MM.1S (cell line): ENCODE results near the gene GAS7.

ENCODE experiments used
- DNase-seq: peaks from one replicate; pipeline ENCODE4 v3.0.0-alpha.2; 2015
- H2AFZ ChIP-seq: fragments of 300-600 bp; sonication (generic); 2 replicates; pipeline ENCODE4 v1.6.0; 2016; ENCODE audit warnings: antibody characterized with exemption, low read length
- H3F3A ChIP-seq: fragments of 300-600 bp; sonication (generic); 2 replicates; pipeline ENCODE4 v1.6.1; 2016; ENCODE audit warnings: mild to moderate bottlenecking, antibody characterized with exemption, low read length, moderate library complexity, mixed read lengths; ENCODE audit not compliant: insufficient read depth
- H3K27ac ChIP-seq: fragments of 300-600 bp; sonication (generic); 2 replicates; pipeline ENCODE4 v1.5.1; 2016; ENCODE audit warnings: mild to moderate bottlenecking, low read length
- H3K27me3 ChIP-seq: fragments of 300-600 bp; sonication (generic); replicated peaks from 2 replicates; pipeline ENCODE4 v1.6.0; 2016; ENCODE audit warnings: low read length; ENCODE audit not compliant: insufficient read depth
- H3K36me3 ChIP-seq: fragments of 300-600 bp; sonication (generic); replicated peaks from 2 replicates; pipeline ENCODE4 v1.6.1; 2016; ENCODE audit warnings: mild to moderate bottlenecking, low read length, mixed read lengths; ENCODE audit not compliant: insufficient read depth
- H3K4me1 ChIP-seq: fragments of 300-600 bp; sonication (generic); 2 replicates; pipeline ENCODE4 v1.6.1; 2016; ENCODE audit warnings: low read length, mixed read lengths
- H3K4me2 ChIP-seq: fragments of 300-600 bp; sonication (generic); 2 replicates; pipeline ENCODE4 v1.6.0; 2016; ENCODE audit warnings: low read depth, low read length
- H3K4me3 ChIP-seq: fragments of 300-600 bp; sonication (generic); 2 replicates; pipeline ENCODE4 v1.5.1; 2016; ENCODE audit warnings: low read length, mixed read lengths
- H3K79me2 ChIP-seq: fragments of 300-600 bp; sonication (generic); 2 replicates; pipeline ENCODE4 v1.6.1; 2016; ENCODE audit warnings: mixed run types, low read length, mixed read lengths
- H3K9ac ChIP-seq: fragments of 300-600 bp; sonication (generic); 2 replicates; pipeline ENCODE4 v1.6.1; 2016; ENCODE audit warnings: low read length, mixed read lengths
- H3K9me2 ChIP-seq: fragments of 300-600 bp; sonication (generic); replicated peaks from 2 replicates; pipeline ENCODE4 v1.6.1; 2016; ENCODE audit warnings: mild to moderate bottlenecking, low read length, mixed read lengths; ENCODE audit not compliant: insufficient read depth
- H3K9me3 ChIP-seq: fragments of 300-600 bp; sonication (generic); replicated peaks from 2 replicates; pipeline ENCODE4 v1.6.1; 2016; ENCODE audit warnings: mild to moderate bottlenecking, low read length, mixed read lengths; ENCODE audit not compliant: insufficient read depth
- H4K20me1 ChIP-seq: fragments of 300-600 bp; sonication (generic); 2 replicates; pipeline ENCODE4 v1.6.1; 2016; ENCODE audit warnings: mild to moderate bottlenecking, low read length, moderate library complexity, mixed read lengths; ENCODE audit not compliant: insufficient read depth
- CTCF ChIP-seq: fragments of 300-600 bp; sonication (generic); IDR thresholded peaks from 2 replicates; pipeline ENCODE4 v1.5.1; 2016; ENCODE audit warnings: antibody characterized with exemption, low read length, mixed read lengths
- EZH2 ChIP-seq: fragments of 300-600 bp; sonication (generic); optimal IDR thresholded peaks from 2 replicates; pipeline ENCODE3; 2017; ENCODE audit warnings: low read depth, mild to moderate bottlenecking, antibody characterized with exemption, low read length, mixed read lengths
- EZH2phosphoT487 ChIP-seq: fragments of 300-600 bp; sonication (generic); IDR thresholded peaks from 2 replicates; pipeline ENCODE4 v1.6.1; 2018; ENCODE audit warnings: antibody characterized with exemption, low read length

Gene GAS7

GRCh38 chr17:10195090-10195805 is 3.2 kb downstream of the GAS7 start:
- no peaks in the 10 kb centered on the region for H4K20me1 ChIP-seq
- no peaks in the 10 kb centered on the region for H3K9me3 ChIP-seq
- H3K27me3 ChIP-seq: no peaks in the 10 kb centered on the region
- DNase-seq: no peak
- no peaks in the 10 kb centered on the region for H3K36me3 ChIP-seq
- no peak overlapping the region for H3K27ac ChIP-seq
- no peaks in the 10 kb centered on the region for H3K4me1 ChIP-seq
- no peaks in the 10 kb centered on the region for H3K79me2 ChIP-seq
- TF ChIP-seq EZH2phosphoT487 (no peak), EZH2 (no peak), CTCF (no peak)
- H3K4me3 ChIP-seq: no peak overlapping the region
- H3K9ac ChIP-seq: no peak overlapping the region
- H3K4me2 ChIP-seq: no peak overlapping the region
- no peak overlapping the region for H2AFZ ChIP-seq
- H3K9me2 ChIP-seq: no peaks in the 10 kb centered on the region
- H3F3A ChIP-seq: no peaks in the 10 kb centered on the region

- H2AFZ ChIP-seq: no peak overlapping the region
- no peak overlapping the region for H3K4me3 ChIP-seq
- H3K4me1 ChIP-seq: no peaks in the 10 kb centered on the region
- no peak overlapping the region for H3K4me2 ChIP-seq
- no peaks in the 10 kb centered on the region for H3K27me3 ChIP-seq
- TF ChIP-seq CTCF (no peak), EZH2phosphoT487 (no peak), EZH2 (no peak)
- no peaks in the 10 kb centered on the region for H3K79me2 ChIP-seq
- H3K9me2 ChIP-seq: no peaks in the 10 kb centered on the region
- DNase-seq: no peak
- H3F3A ChIP-seq: no peaks in the 10 kb centered on the region
- H4K20me1 ChIP-seq: no peaks in the 10 kb centered on the region
- H3K9me3 ChIP-seq: no peaks in the 10 kb centered on the region
- H3K9ac ChIP-seq: no peak overlapping the region
- H3K36me3 ChIP-seq: no peaks in the 10 kb centered on the region
- no peak overlapping the region for H3K27ac ChIP-seq
Observed at GRCh38 chr17:10193632-10194031, 4.8 kb downstream of the GAS7 start.

GRCh38 chr17:10192972-10193371 is 5.4 kb downstream of the GAS7 start:
- Histone ChIP-seq H3K27ac (no peak overlapping the region), H3K9ac (no peak overlapping the region), H3K9me3 (no peaks in the 10 kb centered on the region), H3K4me3 (no peak overlapping the region), H3K27me3 (no peaks in the 10 kb centered on the region), H3F3A (no peaks in the 10 kb centered on the region), H3K36me3 (no peaks in the 10 kb centered on the region), H4K20me1 (no peaks in the 10 kb centered on the region), H3K9me2 (no peaks in the 10 kb centered on the region), H2AFZ (no peak overlapping the region), H3K4me2 (no peak overlapping the region), H3K79me2 (no peaks in the 10 kb centered on the region), H3K4me1 (no peaks in the 10 kb centered on the region)
- DNase-seq: no peak
- TF ChIP-seq EZH2 (no peak), EZH2phosphoT487 (no peak), CTCF (no peak)
